ENCODE measurements around the gene SLC25A33.
"Not testable (repeated sequence)": the region's sequence is repeated elsewhere in the genome, so short reads cannot be mapped to it uniquely, and the experiment has no call there.

The SLC25A33 gene

DNA sequence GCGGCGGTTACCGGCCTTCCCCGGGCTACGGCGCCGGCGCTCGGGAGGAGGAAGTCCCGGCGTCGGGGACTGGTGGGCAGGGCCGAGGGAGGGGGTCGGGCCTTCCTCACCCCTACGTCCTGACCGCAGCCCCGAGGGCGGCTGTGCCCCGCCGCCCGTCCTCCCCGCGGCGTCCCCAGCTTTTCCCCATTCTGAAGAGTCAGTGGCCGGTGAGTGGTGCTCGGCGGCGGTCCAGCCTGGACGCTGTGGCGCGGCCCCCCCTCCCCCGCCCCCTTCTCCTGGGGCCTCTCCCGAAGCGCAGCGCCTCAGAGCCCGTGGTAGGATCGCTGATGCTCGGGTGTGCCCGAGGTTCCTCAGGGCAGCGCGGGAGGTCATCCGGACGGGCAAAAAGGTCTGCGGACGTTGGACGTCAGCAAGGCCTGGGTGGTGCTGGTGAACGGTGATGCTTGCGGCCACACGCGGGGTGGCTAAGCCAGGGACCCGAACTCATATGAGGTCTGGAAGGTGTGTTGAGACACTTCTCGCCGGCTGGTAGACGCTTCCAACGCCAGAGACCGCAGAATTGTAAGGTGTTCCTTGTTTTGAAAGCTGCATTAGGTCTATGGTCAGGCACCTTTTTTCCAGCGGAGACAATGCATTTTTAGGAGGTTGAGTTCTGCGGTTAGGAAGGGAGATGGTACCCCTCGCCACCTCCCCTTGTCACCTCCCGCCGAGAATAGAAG lies 725 bp downstream of the SLC25A33 start:
- DNase-seq, result peak; percentile 54

DNA sequence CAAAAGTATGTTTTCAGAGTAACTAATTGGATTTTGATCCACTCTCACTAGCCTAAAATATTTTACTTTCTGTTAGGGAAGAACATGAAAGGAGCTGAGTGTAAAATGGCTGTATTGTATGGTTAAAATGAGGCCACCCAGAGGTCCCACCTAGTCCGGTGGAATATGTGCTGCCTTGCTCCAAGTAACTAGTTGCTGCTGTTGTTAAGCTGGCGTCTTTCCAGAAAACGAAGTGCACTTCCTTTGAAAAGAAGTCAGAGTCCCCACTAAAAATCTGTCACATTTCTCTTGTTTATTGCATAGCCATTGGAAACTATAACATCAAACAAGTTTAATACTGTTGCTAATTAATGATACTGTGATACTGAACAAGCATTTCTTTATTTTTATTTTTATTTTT lies 3.2 kb downstream of the SLC25A33 start:
- peak; percentile 40 for DNase-seq

- DNase-seq, result no peak
Observed at GRCh38 chr1:9544926-9545325, 5.7 kb downstream of the SLC25A33 start.

GRCh38 chr1:9549955-9550546 lies 10.8 kb downstream of the SLC25A33 start:
- no peak for DNase-seq

- no peak for DNase-seq
Observed at GRCh38 chr1:9551984-9552383, 12.7 kb downstream of the SLC25A33 start.

GRCh38 chr1:9553736-9554144 lies 14.5 kb downstream of the SLC25A33 start:
- no peak for DNase-seq

- no peak for DNase-seq
Observed at GRCh38 chr1:9555942-9556341, 16.7 kb downstream of the SLC25A33 start.

DNA sequence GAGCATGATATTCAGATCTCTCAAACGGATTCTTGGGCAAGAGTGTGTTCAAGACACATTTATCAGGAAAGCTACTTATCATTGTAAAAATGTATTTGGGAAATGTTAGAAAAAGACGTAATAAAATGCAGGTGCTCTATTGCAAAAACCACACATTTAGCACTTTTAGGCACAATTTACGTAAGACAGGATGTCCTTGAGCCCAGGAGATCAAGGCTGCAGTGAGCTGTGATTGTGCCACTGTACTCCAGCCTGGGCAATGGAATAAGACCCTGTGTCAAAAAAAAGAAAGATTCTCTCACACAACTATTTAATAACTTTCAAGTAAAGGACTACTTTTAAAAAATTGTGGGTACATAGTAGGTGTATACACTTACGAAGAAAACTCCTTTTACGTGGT lies 18.4 kb downstream of the SLC25A33 start:
- DNase-seq, result no peak

DNA sequence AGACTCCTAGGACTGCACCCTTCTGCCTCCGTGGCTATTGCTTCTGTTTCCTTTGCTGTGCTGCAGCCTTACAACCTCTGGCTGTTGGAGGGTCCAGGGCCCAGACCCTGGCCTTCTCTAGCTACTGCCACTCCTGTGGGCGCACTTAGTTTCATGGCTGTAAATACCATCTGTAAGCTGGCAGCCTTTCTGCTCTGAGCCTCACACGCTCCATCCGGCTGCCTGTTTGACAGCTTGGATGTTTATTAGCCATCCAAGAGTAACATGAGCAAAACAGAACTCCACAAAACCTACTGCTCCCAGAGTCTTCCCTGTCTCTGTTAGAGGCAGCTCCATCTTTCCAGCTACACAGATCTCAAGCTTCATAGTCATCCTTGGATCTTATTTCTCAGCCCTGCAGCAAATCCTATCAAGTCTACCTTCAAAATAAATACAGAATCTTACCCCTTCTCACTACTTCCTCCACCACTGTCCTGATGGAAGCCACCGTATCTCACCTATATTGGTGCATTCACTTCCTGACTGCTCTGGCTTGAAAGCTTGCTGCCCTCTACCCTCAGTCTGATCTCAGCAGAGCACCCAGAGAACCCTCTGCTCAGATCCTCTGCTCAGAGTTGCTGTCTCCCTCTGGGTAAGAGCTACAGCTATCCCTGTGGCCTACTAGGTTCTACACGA lies 19.1 kb downstream of the SLC25A33 start:
- no peak for DNase-seq

DNA sequence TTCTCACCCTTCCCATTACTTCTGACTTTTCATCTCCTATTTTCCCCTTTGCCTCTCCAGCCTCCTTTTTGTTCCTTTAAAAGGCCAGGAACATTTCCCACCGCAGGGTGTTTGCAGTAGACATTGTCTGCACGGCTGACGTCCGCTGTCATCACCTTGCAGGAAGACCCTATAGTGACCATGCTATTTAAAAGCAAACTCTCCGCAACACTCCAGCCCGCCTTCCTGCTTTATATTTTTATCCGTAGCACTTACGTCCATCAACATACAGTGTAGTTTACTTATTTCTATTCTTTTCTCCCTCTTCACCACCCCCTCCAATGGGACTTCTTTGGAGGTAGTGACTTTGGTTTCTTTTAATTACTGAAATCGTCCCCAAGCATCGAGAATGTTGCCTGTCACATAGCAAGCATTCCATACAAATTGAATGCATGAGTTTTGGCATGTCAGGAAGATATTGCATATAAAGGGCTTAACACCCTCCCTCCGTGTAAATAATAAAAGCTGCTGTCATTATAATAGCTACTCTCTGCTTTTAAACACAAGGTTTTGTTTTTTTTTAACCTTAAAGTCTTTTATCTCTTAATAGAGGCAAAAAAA lies 19.8 kb downstream of the SLC25A33 start:
- peak; percentile 38 for DNase-seq

DNA sequence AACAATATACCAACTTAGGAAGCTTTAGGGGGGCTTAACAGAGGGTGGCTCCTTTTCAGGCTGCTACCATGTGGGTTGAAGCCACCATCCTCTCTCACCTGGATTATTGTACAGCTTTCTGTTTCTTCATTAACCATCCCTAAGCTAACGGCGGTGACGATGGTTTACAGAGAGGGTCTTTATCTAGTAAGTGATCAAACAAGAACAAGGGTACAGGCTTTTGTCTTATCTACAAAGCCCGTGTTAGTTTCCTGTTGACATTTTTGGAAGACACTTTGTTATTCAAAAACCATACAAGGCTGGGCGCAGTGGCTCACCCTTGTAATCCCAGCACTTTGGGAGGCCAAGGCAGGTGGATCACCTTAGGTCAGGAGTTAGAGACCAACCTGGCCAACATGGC lies 20.4 kb downstream of the SLC25A33 start:
- DNase-seq, result no peak

DNA sequence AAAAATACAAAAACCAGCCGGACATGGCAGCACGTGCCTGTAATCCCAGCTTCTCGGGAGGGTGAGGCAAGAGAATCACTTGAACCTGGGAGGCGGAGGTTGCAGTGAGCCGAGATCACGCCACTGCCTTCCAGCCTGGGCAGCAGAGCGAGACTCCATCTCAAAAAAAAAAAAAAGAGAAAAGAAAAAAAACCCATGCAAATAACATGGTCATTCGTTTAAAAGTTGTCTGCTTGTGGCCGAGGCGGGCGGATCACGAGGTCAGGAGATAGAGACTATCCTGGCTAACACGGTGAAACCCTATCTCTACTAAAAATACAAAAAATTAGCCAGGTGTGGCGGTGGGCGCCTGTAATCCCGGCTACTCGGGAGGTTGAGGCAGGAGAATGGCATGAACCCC lies 20.8 kb downstream of the SLC25A33 start:
- not testable (repeated sequence) for DNase-seq

GRCh38 chr1:9561429-9561828 lies 22.2 kb downstream of the SLC25A33 start:
- DNase-seq, result peak; percentile 67

GRCh38 chr1:9569267-9569666 lies 30.0 kb downstream of the SLC25A33 start:
- no peak for DNase-seq

GRCh38 chr1:9570886-9571529 lies 31.7 kb downstream of the SLC25A33 start:
- not testable (repeated sequence) for DNase-seq

GRCh38 chr1:9573723-9574122 lies 34.5 kb downstream of the SLC25A33 start:
- no peak for DNase-seq

DNA sequence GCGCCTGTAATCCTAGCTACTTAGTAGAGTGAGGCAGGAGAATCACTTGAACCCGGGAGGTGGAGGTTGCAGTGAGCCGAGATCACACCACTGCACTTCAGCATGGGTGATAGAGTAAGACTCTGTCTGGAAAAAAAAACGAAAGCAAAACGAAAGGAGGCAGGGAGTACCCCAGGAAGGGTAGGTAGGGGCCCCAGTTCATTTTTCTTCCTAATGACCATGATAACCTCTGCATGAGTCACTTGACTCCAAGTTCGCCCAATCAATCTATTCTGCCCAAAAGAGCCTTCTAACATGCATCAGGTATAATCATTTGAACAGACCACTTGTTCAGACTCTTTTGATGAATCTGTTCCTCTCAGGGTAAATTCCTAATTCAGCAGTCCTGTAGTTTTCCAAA lies 36.2 kb downstream of the SLC25A33 start:
- DNase-seq, result no peak

- DNase-seq, result no peak
Observed at GRCh38 chr1:9576903-9577302, 37.6 kb downstream of the SLC25A33 start.

GRCh38 chr1:9577423-9577822 lies 38.2 kb downstream of the SLC25A33 start:
- DNase-seq, result no peak

GRCh38 chr1:9580942-9581341 lies 41.7 kb downstream of the SLC25A33 start:
- no peak for DNase-seq

GRCh38 chr1:9586147-9586766 lies 47.0 kb downstream of the SLC25A33 start:
- no peak for DNase-seq

GRCh38 chr1:9588551-9589143 lies 49.4 kb downstream of the SLC25A33 start, which contains the start of gene TMEM201:
TMEM201 (plus strand) TSS chr1:9588911; CDS start chr1:9588931, 20 bp downstream.
- peak; percentile 91 for DNase-seq

Data from fibroblast of skin of back (primary cell).